HG03095 (cell line): ENCODE data around the gene UQCRHL.
A peak's percentile ranks its signal among the peaks of the same experiment; 100 is the strongest.
"Not testable (repeated sequence)": the region's sequence is repeated elsewhere in the genome, so short reads cannot be mapped to it uniquely, and the experiment has no call there.

Experiments
- ATAC-seq: cut with Tn5 transposase; IDR thresholded peaks from one replicate; pipeline ENCODE4 v1.9.1; 2021; ENCODE audit warnings: moderate library complexity; ENCODE audit not compliant: unreplicated experiment

Gene UQCRHL

GRCh38 chr1:15807549-15807948, at the start of gene UQCRHL:
Gene UQCRHL, minus strand, starts transcription at chr1:15807649. Its CDS starts 0 bp downstream, at chr1:15807649.
- ATAC-seq, result not testable (repeated sequence)

GRCh38 chr1:15856888-15857287, 49.4 kb upstream of the UQCRHL start:
- no peak for ATAC-seq

- ATAC-seq, result no peak
Observed at GRCh38 chr1:15852828-15853302, 45.4 kb upstream of the UQCRHL start.

- no peak for ATAC-seq
Observed at GRCh38 chr1:15852036-15852827, 44.8 kb upstream of the UQCRHL start.

GRCh38 chr1:15851210-15852035, 44.0 kb upstream of the UQCRHL start:
- ATAC-seq, result no peak

- no peak for ATAC-seq
Observed at GRCh38 chr1:15850471-15851001, 43.1 kb upstream of the UQCRHL start.

- no peak for ATAC-seq
Observed at GRCh38 chr1:15849775-15850324, 42.4 kb upstream of the UQCRHL start.

- no peak for ATAC-seq
Observed at GRCh38 chr1:15848929-15849774, 41.7 kb upstream of the UQCRHL start.

GRCh38 chr1:15848143-15848928, 40.9 kb upstream of the UQCRHL start:
- no peak for ATAC-seq

- ATAC-seq, result no peak
Observed at GRCh38 chr1:15847893-15848142, 40.4 kb upstream of the UQCRHL start.

- peak; percentile 47 for ATAC-seq
Observed at GRCh38 chr1:15847100-15847892, 39.8 kb upstream of the UQCRHL start, which contains the start of gene SPEN. Gene SPEN, plus strand, starts transcription at chr1:15847707. Its CDS starts 361 bp downstream, at chr1:15848068.

GRCh38 chr1:15846056-15846455, 38.6 kb upstream of the UQCRHL start:
- ATAC-seq, result not testable (repeated sequence)

GRCh38 chr1:15843826-15844572, 36.5 kb upstream of the UQCRHL start:
- ATAC-seq, result no peak

GRCh38 chr1:15838721-15839120, 31.3 kb upstream of the UQCRHL start:
- no peak for ATAC-seq

GRCh38 chr1:15837931-15838330, 30.5 kb upstream of the UQCRHL start:
- ATAC-seq, result no peak

GRCh38 chr1:15836772-15837669, 29.6 kb upstream of the UQCRHL start:
- ATAC-seq, result no peak

GRCh38 chr1:15836511-15836771, 29.0 kb upstream of the UQCRHL start:
- not testable (repeated sequence) for ATAC-seq
